C4-2B (cell line): ENCODE measurements around the gene PCLO.
"Not testable (repeated sequence)": the region's sequence is repeated elsewhere in the genome, so short reads cannot be mapped to it uniquely, and the experiment has no call there.

Source experiments
- H3K27ac ChIP-seq: fragments of 450-650 bp; 2 replicates; pipeline ENCODE4 v1.5.1; 2017
- ZFX ChIP-seq: fragments of 450-650 bp; IDR thresholded peaks from 2 replicates; pipeline ENCODE4 v1.6.1; 2017
- TF ChIP-seq, protein P1 (sequence below): fragments of 450-650 bp; conservative IDR thresholded peaks from 2 replicates; pipeline ENCODE4 v1.5.1; 2017; ENCODE audit warnings: mild to moderate bottlenecking

Gene PCLO

DNA sequence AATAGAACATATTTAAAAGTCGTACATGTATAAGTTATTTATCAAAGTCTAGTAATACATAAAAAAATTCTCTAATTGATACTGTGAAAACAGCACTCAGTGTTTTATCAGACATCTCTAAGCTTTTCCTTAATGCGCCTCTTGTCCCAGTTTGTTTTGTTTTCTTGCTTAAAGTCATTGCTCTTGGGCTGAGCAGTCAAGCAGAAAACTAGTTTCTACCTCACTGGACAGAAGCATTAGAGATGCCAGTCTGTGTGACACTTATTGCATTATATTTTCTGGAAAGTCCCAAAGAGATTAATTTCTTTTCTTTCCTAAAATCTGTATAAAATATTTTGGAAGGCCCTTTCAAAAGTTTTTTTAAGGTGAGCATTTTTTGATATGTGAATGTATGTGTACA lies 236.2 kb downstream of the PCLO start:
- H3K27ac ChIP-seq: no peak overlapping the region
- TF ChIP-seq, protein P1, sequence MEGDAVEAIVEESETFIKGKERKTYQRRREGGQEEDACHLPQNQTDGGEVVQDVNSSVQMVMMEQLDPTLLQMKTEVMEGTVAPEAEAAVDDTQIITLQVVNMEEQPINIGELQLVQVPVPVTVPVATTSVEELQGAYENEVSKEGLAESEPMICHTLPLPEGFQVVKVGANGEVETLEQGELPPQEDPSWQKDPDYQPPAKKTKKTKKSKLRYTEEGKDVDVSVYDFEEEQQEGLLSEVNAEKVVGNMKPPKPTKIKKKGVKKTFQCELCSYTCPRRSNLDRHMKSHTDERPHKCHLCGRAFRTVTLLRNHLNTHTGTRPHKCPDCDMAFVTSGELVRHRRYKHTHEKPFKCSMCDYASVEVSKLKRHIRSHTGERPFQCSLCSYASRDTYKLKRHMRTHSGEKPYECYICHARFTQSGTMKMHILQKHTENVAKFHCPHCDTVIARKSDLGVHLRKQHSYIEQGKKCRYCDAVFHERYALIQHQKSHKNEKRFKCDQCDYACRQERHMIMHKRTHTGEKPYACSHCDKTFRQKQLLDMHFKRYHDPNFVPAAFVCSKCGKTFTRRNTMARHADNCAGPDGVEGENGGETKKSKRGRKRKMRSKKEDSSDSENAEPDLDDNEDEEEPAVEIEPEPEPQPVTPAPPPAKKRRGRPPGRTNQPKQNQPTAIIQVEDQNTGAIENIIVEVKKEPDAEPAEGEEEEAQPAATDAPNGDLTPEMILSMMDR: no peak
- TF ChIP-seq ZFX: no peak

DNA sequence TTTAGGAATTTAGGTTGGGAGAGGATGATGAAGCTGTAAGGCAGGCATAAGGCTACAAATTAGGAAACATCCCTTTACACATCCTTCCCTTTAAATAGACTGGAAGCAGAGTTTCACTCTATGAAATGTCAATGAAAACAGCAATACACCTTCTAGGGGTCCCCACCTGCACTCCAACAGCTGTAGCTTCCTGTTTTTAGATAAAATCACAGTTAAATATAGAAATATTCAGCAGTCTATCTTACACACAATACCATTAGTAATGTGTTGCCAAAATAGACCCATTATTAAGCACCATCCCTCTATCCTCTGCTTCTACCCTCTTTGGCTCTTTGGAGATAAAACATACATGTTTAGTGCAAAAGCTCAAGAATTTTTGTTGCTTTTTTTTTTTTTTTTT lies 237.4 kb downstream of the PCLO start:
- H3K27ac ChIP-seq: no peak overlapping the region
- no peak for TF ChIP-seq ZFX
- TF ChIP-seq, protein P1: no peak

DNA sequence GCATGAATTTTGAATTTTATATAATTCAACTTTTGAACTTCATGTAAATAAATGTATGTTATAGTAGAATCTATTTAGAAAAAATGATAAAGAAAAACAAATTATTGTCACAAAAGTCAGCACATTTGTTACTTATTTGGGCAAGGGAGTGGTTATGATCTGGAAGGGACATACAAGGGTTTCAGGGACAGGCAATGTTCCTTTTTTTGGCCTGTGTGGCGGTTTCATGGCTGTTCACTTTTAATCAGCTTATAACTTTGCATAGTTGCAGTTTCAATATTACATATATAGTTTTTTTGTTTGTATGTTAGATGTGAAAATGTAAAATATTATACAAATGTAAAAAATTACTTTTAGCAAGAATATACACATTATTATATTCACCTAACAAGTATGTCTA lies 256.2 kb downstream of the PCLO start:
- H3K27ac ChIP-seq: no peak overlapping the region
- TF ChIP-seq, protein P1: no peak
- TF ChIP-seq ZFX: no peak

DNA sequence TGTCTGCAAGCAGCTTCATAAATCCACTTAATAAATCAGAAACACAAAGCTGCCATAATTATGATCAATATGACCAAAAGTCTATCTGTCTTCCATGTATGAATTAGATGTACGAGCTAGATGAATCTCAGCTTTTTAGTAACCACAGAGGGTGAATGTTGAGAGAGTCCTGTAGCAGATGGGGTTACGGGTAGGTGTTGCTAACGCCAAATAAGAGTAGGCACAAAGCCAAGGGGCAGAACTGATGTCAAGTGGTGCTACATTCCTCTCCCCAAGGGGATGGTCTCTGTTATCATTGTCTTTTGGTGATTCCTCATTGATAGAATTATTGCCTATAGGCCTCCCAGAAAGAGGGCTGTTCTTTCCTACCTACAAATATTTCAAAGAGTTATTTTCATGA lies 257.8 kb downstream of the PCLO start:
- H3K27ac ChIP-seq: no peak overlapping the region
- TF ChIP-seq, protein P1: no peak
- no peak for TF ChIP-seq ZFX

DNA sequence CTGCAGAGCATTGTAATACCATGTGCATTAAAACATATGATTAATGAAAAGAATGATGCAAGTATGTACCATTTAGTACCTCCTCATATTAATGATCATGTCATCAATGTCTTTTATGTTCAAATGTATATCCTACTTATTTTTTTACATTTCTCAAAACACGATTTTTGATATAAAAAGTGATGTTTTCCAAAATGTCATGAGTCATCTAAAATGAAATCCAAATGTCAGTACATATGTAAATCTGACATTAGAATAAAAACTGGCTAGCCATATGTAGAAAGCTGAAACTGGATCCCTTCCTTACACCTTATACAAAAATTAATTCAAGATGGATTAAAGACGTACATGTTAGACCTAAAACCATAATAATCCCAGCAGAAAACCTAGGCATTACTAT lies 261.6 kb downstream of the PCLO start:
- H3K27ac ChIP-seq: not testable (repeated sequence)

DNA sequence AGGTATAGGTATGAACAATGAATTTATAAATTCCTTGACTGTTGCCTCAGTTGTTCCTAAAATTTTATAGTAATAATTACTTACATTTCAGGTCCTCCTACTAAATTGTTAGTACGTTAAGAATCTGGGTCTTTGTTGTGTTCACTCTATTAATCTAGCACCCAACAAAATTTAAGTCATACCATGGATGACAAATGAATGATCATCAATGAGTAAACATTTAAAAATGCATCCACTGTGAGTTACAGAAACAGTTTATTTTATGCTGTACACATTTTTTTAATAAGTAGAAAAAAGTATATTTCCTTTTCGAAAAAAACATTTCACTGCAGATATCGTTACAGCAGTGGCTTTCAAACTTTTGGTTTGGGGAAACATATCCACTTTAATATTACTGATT lies 265.2 kb downstream of the PCLO start:
- H3K27ac ChIP-seq: no peak overlapping the region
- TF ChIP-seq, protein P1: no peak
- TF ChIP-seq ZFX: no peak

DNA sequence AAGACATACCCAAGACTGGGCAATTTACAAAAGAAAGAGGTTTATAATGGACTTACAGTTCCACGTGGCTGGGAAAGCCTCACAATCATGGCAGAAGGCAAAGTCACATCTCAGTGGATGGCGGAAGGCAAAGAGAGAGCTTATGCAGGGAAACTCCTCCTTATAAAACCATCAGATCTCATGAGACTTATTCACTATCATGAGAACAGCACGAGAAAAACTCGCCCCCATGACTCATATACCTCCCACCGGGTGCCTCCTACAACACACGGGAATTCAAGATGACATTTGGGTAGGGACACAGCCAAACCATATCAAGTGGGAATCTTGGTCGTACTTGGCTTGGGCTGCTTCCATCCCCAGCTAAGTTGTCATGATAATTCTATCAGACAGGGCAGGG lies 268.3 kb downstream of the PCLO start:
- H3K27ac ChIP-seq: not testable (repeated sequence)

DNA sequence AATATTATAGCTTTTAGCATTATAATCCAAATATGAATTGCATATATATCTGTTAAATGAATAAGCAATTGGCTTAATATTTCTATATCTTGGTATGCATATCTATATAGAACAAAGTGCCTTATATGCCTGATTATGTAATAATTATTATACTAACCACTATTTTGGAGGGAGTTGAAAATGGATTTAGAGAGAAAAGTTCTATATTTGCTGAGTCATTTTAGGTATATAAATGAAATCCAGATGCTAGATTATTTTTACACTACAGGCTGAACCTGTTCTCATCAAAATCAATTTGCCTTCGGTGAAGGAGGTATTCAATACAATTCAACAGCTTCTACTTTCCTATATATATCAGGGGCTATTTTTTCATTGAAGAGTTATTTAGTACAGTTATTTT lies 276.4 kb downstream of the PCLO start:
- H3K27ac ChIP-seq: no peak overlapping the region
- TF ChIP-seq, protein P1: no peak
- TF ChIP-seq ZFX: no peak

DNA sequence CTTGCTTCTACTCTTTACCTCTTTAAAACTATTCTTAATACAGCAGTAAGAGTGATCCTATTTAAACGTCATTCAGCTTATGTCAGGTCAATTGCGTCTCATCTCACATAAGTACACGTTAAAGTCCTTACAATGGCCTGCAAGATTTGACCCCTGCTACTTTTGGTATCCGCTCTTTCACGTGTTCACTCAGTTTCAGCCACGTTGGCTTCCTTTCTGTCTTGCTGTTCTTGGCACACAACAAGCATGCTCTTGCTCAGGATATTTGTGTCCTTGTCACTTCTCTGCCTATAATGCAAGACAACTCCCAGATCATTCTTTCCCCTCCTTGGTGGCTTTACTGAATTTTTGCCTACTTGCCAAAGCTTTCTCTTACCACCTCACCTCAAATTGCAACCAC lies 296.8 kb downstream of the PCLO start:
- H3K27ac ChIP-seq: no peak overlapping the region
- TF ChIP-seq, protein P1: no peak
- no peak for TF ChIP-seq ZFX
